GF-D8 (cell line): ENCODE data around the gene ZNHIT6.
"Not testable (repeated sequence)": the region's sequence is repeated elsewhere in the genome, so short reads cannot be mapped to it uniquely, and the experiment has no call there.

Source experiments
- DNase-seq: peaks from one replicate; lab custom pipeline; 2025; lab: John Stamatoyannopoulos, UW

The ZNHIT6 gene

DNA sequence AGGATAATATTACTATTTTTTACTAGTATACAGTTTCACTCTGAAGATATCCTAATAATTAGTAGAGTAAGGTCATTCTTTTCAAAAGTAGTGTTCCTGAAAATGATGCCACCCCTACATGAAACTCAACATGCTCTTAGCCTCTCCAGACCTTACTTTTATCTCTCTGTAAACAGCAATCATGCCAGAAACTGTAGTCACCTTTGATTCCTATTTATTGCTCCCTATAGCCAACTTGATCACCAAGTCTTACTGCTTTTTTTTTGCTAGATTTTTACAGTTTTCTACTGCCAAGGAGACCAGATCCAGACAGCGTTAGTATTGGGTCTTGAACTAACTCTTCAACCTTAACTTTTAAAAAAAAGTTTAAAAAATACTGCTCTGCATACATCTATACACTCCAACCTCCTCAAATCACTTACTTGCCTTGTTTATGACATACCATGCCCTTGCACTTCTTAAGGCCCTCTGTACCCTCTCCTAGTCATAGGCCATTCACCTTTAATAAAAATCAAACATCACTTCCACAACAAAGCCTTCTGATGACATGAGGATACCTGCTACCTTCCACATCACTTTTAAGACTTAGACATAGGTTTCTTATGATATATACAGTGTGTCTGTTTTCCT lies 36.1 kb downstream of the ZNHIT6 start:
- DNase-seq, result no peak

DNA sequence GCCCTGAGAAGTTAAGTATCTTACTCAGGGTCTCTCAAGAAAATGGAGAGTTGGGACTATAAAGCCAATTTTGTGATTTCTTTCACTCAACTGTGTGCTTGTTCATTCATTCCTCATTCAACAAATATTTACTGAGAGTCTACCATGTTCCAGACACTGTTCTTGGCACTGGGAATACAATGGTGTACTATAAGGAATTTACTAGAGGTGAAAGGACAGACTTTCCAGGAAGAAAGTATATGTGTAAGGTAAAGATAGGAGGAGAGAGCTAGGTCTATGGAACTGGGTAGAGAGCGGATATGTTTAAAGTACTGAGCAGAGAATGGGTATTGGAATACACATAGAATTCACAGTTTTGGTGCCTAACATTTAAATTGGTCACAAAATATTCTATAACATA lies 42.3 kb downstream of the ZNHIT6 start:
- DNase-seq, result no peak

GRCh38 chr1:85663382-85663781 lies 44.9 kb downstream of the ZNHIT6 start:
- DNase-seq, result no peak

DNA sequence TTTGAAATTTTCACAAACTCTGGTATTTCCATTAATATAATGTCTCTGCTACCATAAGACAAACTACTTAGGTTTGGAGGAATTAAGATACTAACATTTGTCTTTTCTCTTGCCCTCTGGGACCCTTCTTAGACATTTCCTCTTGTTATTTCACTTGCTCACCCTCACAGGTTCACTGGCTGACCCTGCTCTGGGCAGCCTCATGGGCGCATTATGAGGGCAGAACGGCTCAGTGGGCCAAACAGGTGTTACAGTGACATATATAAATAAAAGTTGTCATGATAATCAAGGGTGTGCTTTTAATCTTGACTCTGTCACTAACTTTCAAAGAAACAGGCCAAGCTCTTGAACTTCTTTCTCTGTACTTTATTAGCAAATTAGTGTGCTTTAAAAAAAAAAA lies 46.5 kb downstream of the ZNHIT6 start:
- no peak for DNase-seq

DNA sequence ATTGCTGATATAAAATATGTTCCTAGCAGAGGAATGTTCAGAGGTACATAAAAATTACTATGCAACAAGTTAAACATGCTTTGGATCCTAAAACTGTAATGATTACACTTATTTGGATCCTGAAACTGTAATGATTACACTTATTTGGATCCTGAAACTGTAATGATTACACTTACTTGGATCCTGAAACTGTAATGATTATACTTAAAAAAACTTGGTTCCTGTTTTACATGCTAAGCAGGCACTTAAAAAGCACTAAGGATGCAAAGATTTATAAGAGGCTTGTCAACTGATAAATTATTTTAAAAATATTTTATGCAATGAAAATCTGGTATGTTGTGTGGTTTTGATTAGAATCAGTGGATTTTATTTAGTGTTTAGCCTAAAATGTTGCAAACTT lies 47.7 kb downstream of the ZNHIT6 start:
- DNase-seq, result no peak

DNA sequence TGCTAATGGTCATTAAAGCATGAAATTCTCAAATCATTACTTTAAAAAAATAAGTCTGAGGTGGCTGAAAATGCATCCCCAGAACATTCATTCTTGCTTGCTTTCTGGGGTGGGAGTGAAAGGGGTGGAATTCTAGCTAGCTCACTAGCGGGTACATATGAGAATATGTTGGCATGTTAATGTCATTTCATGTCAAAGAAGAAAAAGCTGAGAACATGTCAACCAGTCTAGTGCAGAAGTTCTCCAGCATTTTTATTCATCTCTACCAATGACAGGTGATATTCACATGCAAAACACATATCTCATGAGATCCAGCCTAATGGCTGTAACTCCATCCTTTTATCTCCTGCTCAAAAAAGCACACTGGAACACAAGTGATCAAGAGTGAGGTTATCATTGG lies 49.1 kb downstream of the ZNHIT6 start:
- no peak for DNase-seq

GRCh38 chr1:85656948-85657347 lies 51.3 kb downstream of the ZNHIT6 start:
- DNase-seq, result no peak

- no peak for DNase-seq
Observed at GRCh38 chr1:85656256-85656655, 52.0 kb downstream of the ZNHIT6 start.

DNA sequence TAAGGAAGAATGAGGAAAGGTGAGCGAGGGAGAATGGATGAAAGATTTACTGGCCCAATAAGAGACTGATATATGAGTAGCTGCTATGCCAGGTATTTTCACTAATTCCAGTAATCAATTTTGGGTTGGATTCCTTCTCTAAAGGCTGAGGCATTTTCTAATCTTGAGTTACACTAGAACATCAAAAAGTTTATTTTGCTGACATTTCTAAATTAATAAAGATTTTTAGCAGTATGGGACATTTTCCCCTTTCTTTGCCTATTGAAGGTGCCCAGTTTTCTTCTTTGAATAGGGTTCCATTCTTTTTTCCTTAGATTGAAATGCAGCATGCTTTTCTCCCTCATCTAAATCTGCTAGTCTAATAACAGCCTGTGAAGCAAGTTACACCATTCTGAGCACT lies 52.9 kb downstream of the ZNHIT6 start:
- DNase-seq, result no peak

- no peak for DNase-seq
Observed at GRCh38 chr1:85654066-85654782, 54.0 kb downstream of the ZNHIT6 start.

GRCh38 chr1:85652327-85652726 lies 55.9 kb downstream of the ZNHIT6 start:
- no peak for DNase-seq

DNA sequence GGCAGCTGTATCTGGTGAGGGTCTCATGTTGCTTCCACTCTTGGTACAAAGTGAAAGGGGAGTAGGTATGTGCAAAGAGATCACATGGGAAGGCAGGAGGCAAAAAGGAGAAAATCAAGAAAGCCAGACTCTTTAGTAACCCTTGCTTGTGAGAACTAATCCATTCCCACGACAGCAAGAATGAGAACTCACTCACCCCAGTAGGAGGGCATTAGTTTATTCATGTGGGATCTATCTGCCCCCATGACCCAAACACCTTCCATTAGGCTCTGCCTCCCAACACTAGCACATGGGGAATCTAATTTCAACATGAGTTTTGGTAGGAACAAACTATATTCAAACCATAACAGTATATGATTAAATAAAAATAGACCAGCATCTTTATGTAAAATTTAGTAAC lies 57.6 kb downstream of the ZNHIT6 start:
- DNase-seq, result no peak

DNA sequence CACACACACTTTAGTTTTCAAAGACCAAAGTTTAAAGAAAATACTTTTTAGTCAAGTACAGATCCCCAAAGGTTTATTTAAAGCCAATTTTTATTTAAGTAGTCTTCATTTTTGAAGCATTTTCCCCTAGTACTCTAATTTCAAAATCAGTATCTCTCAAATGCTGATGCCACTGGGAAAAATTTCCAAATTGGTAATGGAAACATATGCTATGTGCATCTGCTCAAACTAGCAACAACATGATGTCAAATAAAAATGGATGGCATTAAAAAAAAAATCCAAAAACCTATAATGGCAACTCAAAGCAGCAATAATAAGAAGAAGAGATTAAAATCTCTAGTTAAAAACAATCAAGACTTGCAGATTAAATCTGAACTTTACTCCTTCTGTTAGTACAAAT lies 58.6 kb downstream of the ZNHIT6 start:
- DNase-seq, result no peak

GRCh38 chr1:85641598-85642556 lies 66.4 kb downstream of the ZNHIT6 start:
- DNase-seq, result not testable (repeated sequence)

DNA sequence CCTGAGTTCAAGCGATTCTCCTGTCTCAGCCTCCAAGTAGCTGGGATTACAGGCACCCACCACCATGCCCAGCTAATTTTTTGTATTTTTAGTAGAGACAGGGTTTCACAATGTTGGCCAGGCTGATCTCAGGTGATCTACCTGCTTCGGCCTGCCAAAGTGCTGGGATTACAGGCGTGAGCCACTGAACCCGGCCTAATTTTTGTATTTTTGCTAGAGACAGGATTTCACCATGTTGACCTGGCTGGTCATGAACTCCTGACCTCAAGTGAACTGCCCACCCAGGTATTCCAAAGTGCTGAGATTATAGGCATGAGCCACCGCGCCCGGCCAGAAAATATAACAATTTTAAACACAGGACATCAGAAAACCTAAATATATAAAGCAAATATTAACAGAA lies 68.3 kb downstream of the ZNHIT6 start:
- DNase-seq, result not testable (repeated sequence)

- no peak for DNase-seq
Observed at GRCh38 chr1:85638412-85638811, 69.8 kb downstream of the ZNHIT6 start.

- no peak for DNase-seq
Observed at GRCh38 chr1:85630493-85630892, 77.7 kb downstream of the ZNHIT6 start.

DNA sequence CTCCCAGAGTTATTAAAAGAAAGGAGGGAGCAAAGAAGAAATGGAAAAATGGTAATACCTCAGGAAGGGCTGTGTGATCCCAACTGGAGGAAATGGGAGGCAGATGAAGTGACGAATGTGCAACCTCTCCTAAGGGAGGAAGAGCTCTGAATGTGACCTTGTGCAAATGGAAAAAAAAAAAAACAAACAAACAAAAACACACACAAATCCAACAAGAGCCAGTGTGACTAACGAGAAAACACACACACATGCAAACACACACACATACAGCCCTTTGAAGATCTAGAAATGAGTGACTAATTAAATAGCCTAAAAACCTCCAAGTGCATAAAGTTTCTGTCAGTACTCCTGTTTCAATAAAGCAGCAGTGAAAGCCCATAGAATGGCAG lies 78.7 kb downstream of the ZNHIT6 start:
- no peak for DNase-seq

GRCh38 chr1:85628791-85629531 lies 79.3 kb downstream of the ZNHIT6 start:
- DNase-seq, result no peak

- no peak for DNase-seq
Observed at GRCh38 chr1:85626818-85627217, 81.4 kb downstream of the ZNHIT6 start.

DNA sequence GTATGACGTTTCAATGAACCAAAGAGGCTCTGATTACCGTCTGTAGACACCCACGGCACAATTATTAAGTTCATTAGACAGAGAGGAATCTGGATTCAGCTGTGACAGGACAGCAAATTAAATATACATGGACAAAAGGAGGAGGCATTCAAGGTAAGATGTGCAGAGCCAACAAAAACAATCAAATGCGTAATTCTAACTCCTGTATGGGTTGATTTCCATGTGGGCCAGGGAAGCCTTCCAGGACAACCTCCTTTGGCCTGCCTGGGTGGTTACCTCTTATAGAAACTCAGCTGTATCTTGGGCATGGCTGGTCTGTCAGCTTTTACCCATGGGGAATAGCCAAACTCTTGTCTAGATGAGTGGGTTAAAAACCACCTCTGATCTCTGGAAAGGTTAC lies 83.9 kb downstream of the ZNHIT6 start:
- DNase-seq, result no peak

DNA sequence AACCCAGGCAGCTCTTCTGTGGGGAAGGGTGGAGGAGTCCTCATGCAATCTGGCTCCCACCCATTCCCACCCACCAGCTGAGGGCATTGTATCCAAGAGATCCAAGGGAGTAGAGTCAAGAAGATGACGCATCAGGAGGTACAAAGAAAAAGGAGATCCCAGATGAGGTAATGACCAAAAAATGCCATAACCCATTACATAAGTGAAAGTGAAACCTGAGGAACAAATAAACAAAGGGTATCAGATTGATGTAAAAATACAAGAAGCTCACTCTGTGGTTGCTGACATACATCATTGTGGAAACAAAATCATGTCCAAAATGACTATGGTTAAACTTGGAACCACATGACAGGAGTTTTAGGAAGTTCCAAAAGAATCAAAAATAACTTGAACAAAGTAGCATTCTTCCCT lies 85.2 kb downstream of the ZNHIT6 start:
- DNase-seq, result no peak
